Measurements from ENCODE around the gene NFE2L2. TPM values are rescaled to one million over a fixed set of nuclear protein-coding genes. Genes with fewer than 3 reads are reported as not detected.

Gene NFE2L2
- polyA plus RNA-seq, 1 donor (not counting 4 experiments of a cell fraction or from before 2014, with no cell fraction given): 177 TPM

- H4K20me1 ChIP-seq (ENCODE audit: control insufficient read depth, extremely low read depth, insufficient read depth, low read length): no peaks in the 10 kb centered on the region
- H3K4me3 ChIP-seq (ENCODE audit: control insufficient read depth in 2 of 3, extremely low read depth in 1 of 3, insufficient read depth in 2 of 3, low read depth in 1 of 3, low read length in 3 of 3): no peak overlapping the region
- H3K27me3 ChIP-seq (ENCODE audit: control insufficient read depth, extremely low read depth, insufficient read depth, low read length): no peaks in the 10 kb centered on the region
- no peaks in the 10 kb centered on the region for H3K79me2 ChIP-seq (ENCODE audit: control insufficient read depth, insufficient read depth, low read length)
- FAIRE-seq (no peak), DNase-seq (ENCODE audit: low read depth, low spot score) (no peak)
- H3K9ac ChIP-seq (ENCODE audit: control insufficient read depth, extremely low read depth, insufficient read depth, low read length): no peak overlapping the region
- H3K4me1 ChIP-seq (ENCODE audit: control insufficient read depth, extremely low read depth, insufficient read depth, low read length): peaks cover 38% of the 10 kb centered on the region
- H3K9me1 ChIP-seq (ENCODE audit: control insufficient read depth, extremely low read depth, insufficient read depth, low read length): no peaks in the 10 kb centered on the region
- H3K4me2 ChIP-seq (ENCODE audit: control insufficient read depth, extremely low read depth, insufficient read depth, low read depth, low read length): peak overlapping the region; percentile 37
- no peaks in the 10 kb centered on the region for H3K9me3 ChIP-seq (ENCODE audit: control insufficient read depth, low read depth, low read length)
- dilution Hi-C loops (cut with MboI; ENCODE audit: extremely low pct_ligation_motif_present, low sequenced_read_pairs): no loop called here
- H3K27ac ChIP-seq (ENCODE audit: control insufficient read depth, insufficient read depth, low read length): no peak overlapping the region
- no peaks in the 10 kb centered on the region for H3K36me3 ChIP-seq (ENCODE audit: control insufficient read depth in 2 of 2, extremely low read depth in 1 of 2, insufficient read depth in 2 of 2, low read length in 2 of 2)
- H2AFZ ChIP-seq (ENCODE audit: control insufficient read depth, low read length): peak overlapping the region; percentile 36
- TF ChIP-seq CTCF (optimal IDR thresholded peaks at IDR 0.05 in 1 of 3, IDR thresholded peaks at IDR 0.05 in 1 of 3, conservative IDR thresholded peaks at IDR 0.05 in 1 of 3; ENCODE audit: extremely low read depth in 1 of 3, insufficient read depth in 2 of 3, low read length in 3 of 3) (no peak), EZH2 (IDR thresholded peaks at IDR 0.05; ENCODE audit: low read length) (no peak)
Measured at GRCh38 chr2:177275743-177276055, 11.2 kb upstream of the NFE2L2 start.

- H3K9me3 ChIP-seq (ENCODE audit: control insufficient read depth, low read depth, low read length): no peaks in the 10 kb centered on the region
- peak overlapping the region; percentile 16 for H3K27ac ChIP-seq (ENCODE audit: control insufficient read depth, insufficient read depth, low read length)
- TF ChIP-seq CTCF (optimal IDR thresholded peaks at IDR 0.05 in 1 of 3, IDR thresholded peaks at IDR 0.05 in 1 of 3, conservative IDR thresholded peaks at IDR 0.05 in 1 of 3; ENCODE audit: extremely low read depth in 1 of 3, insufficient read depth in 2 of 3, low read length in 3 of 3) (no peak), EZH2 (IDR thresholded peaks at IDR 0.05; ENCODE audit: low read length) (no peak)
- no peaks in the 10 kb centered on the region for H3K9me1 ChIP-seq (ENCODE audit: control insufficient read depth, extremely low read depth, insufficient read depth, low read length)
- H3K27me3 ChIP-seq (ENCODE audit: control insufficient read depth, extremely low read depth, insufficient read depth, low read length): no peaks in the 10 kb centered on the region
- no peaks in the 10 kb centered on the region for H3K36me3 ChIP-seq (ENCODE audit: control insufficient read depth in 2 of 2, extremely low read depth in 1 of 2, insufficient read depth in 2 of 2, low read length in 2 of 2)
- peaks cover 43% of the 10 kb centered on the region for H3K4me1 ChIP-seq (ENCODE audit: control insufficient read depth, extremely low read depth, insufficient read depth, low read length)
- H3K9ac ChIP-seq (ENCODE audit: control insufficient read depth, extremely low read depth, insufficient read depth, low read length): no peak overlapping the region
- H4K20me1 ChIP-seq (ENCODE audit: control insufficient read depth, extremely low read depth, insufficient read depth, low read length): no peaks in the 10 kb centered on the region
- dilution Hi-C loops (cut with MboI; ENCODE audit: extremely low pct_ligation_motif_present, low sequenced_read_pairs): no loop called here
- FAIRE-seq (no peak), DNase-seq (ENCODE audit: low read depth, low spot score) (no peak)
- peak overlapping the region; percentile 37 for H3K4me2 ChIP-seq (ENCODE audit: control insufficient read depth, extremely low read depth, insufficient read depth, low read depth, low read length)
- peak overlapping the region; percentile 21 for H2AFZ ChIP-seq (ENCODE audit: control insufficient read depth, low read length)
- H3K4me3 ChIP-seq (ENCODE audit: control insufficient read depth in 2 of 3, extremely low read depth in 1 of 3, insufficient read depth in 2 of 3, low read depth in 1 of 3, low read length in 3 of 3): no peak overlapping the region
- no peaks in the 10 kb centered on the region for H3K79me2 ChIP-seq (ENCODE audit: control insufficient read depth, insufficient read depth, low read length)
Measured at GRCh38 chr2:177275040-177275742, 10.7 kb upstream of the NFE2L2 start.
